Chondrocyte (in vitro differentiated cells): Measurements from ENCODE around the gene TINAGL1. TPM values are rescaled to one million over a fixed set of nuclear protein-coding genes. Genes with fewer than 3 reads are reported as not detected.

Experiments used
- DNase-seq: peaks from one replicate; pipeline ENCODE4 v3.0.0; 2021; ENCODE audit warnings: mixed read lengths, low spot score
- H3K27ac Mint-ChIP-seq: one replicate; pipeline ENCODE4 v1.8.0; 2021; ENCODE audit warnings: mild to moderate bottlenecking, moderate library complexity, mixed read lengths; ENCODE audit not compliant: unreplicated experiment
- H3K27me3 Mint-ChIP-seq: 2 replicates; pipeline ENCODE4 v1.8.0; 2021; ENCODE audit warnings: low read depth, mixed read lengths
- H3K36me3 Mint-ChIP-seq: 2 replicates; pipeline ENCODE4 v1.8.0; 2021; ENCODE audit warnings: low read depth, mixed read lengths
- H3K4me1 Mint-ChIP-seq: 2 replicates; pipeline ENCODE4 v1.8.0; 2021; ENCODE audit warnings: low read depth, mild to moderate bottlenecking, mixed read lengths
- H3K4me3 Mint-ChIP-seq: one replicate; pipeline ENCODE4 v1.8.0; 2021; ENCODE audit warnings: mild to moderate bottlenecking, moderate library complexity, mixed read lengths; ENCODE audit not compliant: unreplicated experiment
- H3K9me3 Mint-ChIP-seq: 2 replicates; pipeline ENCODE4 v1.8.0; 2021; ENCODE audit warnings: low read depth, mixed read lengths
- CTCF ChIP-seq: fragments of 200-600 bp; sonication (generic); IDR thresholded peaks from 2 replicates; pipeline ENCODE4 v1.5.0; 2021; ENCODE audit warnings: antibody characterized with exemption, mild to moderate bottlenecking, moderate library complexity
- total RNA-seq: library from RNA; stranded (reverse); gene quantifications from 3 replicates; pipeline ENCODE4 v1.2.1, GENCODE V29; 2021

The TINAGL1 gene
- total RNA-seq, 1 donor from 2014 or later, result 154 TPM

- Mint-ChIP-seq H3K36me3 (peaks cover 12% of the 10 kb centered on the region), H3K27ac (no peak overlapping the region), H3K4me3 (no peak overlapping the region), H3K9me3 (no peaks in the 10 kb centered on the region), H3K27me3 (no peaks in the 10 kb centered on the region), H3K4me1 (peaks cover 22% of the 10 kb centered on the region)
- TF ChIP-seq CTCF, result no peak
- DNase-seq, result no peak
Observed at GRCh38 chr1:31628931-31629556, 52.7 kb downstream of the TINAGL1 start.

GRCh38 chr1:31632649-31633048 lies 56.3 kb downstream of the TINAGL1 start:
- Mint-ChIP-seq H3K27ac (no peak overlapping the region), H3K4me1 (peaks cover 13% of the 10 kb centered on the region), H3K27me3 (no peaks in the 10 kb centered on the region), H3K4me3 (no peak overlapping the region), H3K36me3 (peaks cover 9% of the 10 kb centered on the region), H3K9me3 (no peaks in the 10 kb centered on the region)
- TF ChIP-seq CTCF, result no peak
- DNase-seq, result no peak

- no peak for DNase-seq
- TF ChIP-seq CTCF, result peak; percentile 71
- Mint-ChIP-seq H3K4me3 (no peak overlapping the region), H3K9me3 (no peaks in the 10 kb centered on the region), H3K27me3 (no peaks in the 10 kb centered on the region), H3K27ac (no peak overlapping the region), H3K4me1 (peaks cover 12% of the 10 kb centered on the region), H3K36me3 (peaks cover 9% of the 10 kb centered on the region)
Observed at GRCh38 chr1:31633117-31633516, 56.8 kb downstream of the TINAGL1 start.

Other genes starting within 250 kb of the TINAGL1 start
- gene FABP3, start 203.4 kb upstream of the TINAGL1 start, total RNA-seq, result 51.8 to 83.8 TPM (median 81.4 TPM) in 3 replicates
- gene SERINC2, start 163.3 kb upstream of the TINAGL1 start, total RNA-seq, result 9.1 to 19.8 TPM (median 19.1 TPM) in 3 replicates
- 0.21 to 0.45 TPM in 2 of 3 replicates, not detected in the other for gene HCRTR1, start 41.2 kb downstream of the TINAGL1 start, total RNA-seq
- gene PEF1, start 68.4 kb downstream of the TINAGL1 start, total RNA-seq, result 48.6 to 53.0 TPM (median 52.0 TPM) in 3 replicates
- gene COL16A1, start 127.5 kb downstream of the TINAGL1 start, total RNA-seq, result 230 to 272 TPM (median 262 TPM) in 3 replicates
- 11.9 to 20.4 TPM (median 12.2 TPM) in 3 replicates for gene ADGRB2, start 187.8 kb downstream of the TINAGL1 start, total RNA-seq
- 0.46 to 7.3 TPM (median 5.2 TPM) in 3 replicates for gene SPOCD1, start 239.5 kb downstream of the TINAGL1 start, total RNA-seq